RCC 7860 (cell line): ENCODE results near the gene SP1.
"Not testable (repeated sequence)": the region's sequence is repeated elsewhere in the genome, so short reads cannot be mapped to it uniquely, and the experiment has no call there.

Experiments
- DNase-seq: peaks from one replicate; pipeline ENCODE4 v3.0.0-alpha.2; 2015; ENCODE audit warnings: low spot score
- FAIRE-seq: peaks from 2 replicates; lab custom pipeline; 2012; peaks lifted over from hg19 to GRCh38; lab: Jason Lieb, UNC

SP1 gene

DNA sequence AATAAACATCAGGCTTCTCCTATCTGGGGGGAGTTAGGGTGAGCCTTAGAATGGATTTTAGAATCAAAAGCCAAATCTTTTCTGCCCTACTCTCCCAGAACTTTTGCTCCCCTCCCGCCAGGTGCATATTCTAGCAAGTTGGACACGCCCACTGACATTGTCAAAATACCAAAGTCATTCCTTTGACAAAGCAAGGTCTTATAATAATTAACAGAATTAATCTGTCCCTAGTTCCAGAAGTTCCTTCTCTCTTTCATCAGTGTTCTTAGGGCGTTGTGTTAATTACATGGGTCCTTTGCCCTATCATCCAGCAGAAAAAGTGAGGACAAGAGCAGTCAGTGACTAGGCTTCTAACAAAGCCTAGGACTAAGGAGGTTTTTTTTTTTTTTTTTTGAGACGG, 64.0 kb downstream of the SP1 start:
- FAIRE-seq (no peak), DNase-seq (no peak)

DNA sequence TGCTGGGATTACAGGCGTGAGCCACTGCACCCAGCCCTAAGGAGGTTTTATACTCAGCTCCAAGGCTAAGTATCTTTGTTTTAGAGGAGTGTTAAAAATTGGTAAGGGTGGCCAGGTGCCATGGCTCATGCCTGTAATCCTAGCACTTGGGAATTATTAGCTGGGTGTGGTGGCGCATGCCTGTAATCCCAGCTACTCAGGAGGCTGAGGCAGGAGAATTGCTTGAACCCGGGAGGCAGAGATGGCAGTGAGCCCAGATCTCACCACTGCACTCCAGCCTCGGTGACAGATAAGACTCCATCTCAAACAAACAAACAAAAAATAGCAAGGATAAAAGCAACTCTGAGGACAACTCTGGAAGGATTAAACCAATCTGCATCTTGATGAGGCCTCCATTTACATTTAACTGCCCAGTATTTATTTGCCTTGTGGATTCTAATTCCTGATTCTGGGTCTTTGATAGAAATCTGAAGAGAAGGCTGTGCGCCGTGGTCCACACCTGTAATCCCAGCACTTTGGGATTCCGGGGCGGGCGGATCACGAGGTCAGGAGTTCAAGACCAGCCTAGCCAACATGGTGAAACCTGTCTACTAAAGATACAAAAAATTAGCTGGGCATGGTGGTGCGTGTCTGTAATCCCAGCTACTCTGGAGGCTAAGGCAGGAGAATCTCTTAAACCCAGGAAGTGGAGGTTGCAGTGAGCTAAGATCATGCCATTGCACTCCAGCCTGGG, 64.8 kb downstream of the SP1 start:
- not testable (repeated sequence) for FAIRE-seq, DNase-seq

DNA sequence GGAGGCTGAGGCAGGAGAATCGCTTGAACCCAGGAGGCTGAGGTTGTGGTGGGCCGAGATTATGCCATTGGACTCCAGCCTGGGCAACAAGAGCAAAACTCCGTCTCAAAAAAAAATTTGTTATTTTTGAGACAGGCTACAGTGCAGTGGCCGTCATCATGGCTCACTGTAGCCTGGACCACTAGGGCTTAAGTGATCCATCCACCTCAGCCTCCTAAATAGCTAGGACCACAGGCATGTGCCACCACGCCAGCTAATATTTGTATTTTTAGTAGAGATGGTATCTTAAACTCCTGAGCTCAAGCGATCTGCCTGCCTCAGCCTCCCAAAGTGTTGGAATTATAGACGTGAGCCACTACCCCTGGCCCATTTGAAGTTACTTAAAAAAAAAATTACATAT, 71.0 kb downstream of the SP1 start:
- DNase-seq (no peak), FAIRE-seq (no peak)

DNA sequence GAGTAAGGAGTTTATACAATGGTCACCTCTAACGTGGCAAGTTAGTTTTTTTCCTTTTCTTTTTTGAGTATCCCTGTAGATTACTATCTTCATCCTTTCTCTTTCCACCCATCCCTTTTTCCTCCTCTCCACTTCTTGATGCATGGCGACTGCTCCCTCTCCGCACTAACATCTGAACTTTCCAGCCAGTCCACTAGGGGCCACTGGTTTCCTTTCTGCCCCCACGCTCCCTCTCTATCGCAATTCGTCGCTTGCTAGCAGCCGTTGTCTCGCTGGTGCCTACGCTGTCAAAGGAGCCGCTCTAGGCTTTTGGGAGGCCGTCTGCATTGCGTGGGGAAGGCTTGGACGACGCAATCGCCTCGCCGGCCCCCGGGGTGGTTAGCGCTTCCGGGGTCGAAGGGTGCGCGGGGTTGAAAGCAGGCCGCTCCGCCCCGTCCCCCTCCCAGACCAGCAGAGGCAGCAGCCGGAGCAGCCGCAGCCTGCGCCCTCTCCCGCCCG, 71.7 kb downstream of the SP1 start, which contains the start of gene PCBP2:
Gene PCBP2, plus strand, starts transcription at position 442 of the 498 bp plus-strand sequence. CDS start 2,699 bp downstream, outside the sequence.
- peak; percentile 84 for FAIRE-seq
- DNase-seq: peak; percentile 97

DNA sequence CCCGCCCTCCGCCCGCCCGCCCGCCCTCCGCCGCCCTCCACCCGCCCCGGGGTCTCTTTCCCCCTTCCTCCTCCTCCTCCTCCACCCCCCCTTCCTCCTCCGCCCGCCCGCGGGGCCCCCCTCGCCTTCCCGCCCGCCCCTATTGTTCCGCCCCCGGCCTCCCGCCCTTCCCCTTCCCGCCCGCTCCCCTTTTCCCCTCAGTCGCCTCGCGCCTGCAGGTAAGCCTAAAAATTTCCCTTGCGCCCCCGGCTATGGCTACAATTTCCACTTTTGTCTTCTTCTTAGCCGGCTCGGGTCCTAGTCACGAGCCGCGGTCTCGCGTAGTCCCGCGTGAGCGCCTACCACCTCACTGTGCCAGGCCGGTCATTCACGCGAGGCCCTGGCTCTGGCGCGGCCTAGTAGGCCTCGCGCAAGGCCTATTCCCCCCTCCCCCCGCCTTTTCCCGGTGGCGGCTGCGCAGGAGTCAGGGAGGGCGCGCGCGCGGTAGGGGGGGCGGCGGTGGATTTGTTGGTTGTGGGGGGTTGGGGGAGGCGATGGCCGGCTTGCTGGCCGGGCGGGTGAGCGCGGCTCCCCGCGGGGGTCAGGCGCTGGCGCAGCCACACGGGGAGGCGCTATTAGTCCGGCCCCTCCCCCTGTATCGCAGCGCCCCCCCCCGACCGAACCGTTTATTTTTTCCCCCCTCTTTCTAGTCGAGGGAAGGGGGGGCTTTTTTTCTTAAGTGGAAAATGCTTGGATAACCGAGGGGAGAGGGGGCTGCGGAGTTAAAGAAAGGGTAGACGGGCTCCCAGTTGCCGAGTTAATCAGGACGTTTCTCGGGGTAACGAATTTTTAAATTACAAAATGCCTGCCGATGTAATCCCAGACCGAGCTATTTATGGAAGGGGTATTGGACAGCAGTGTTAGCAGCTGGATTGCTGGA, 72.4 kb downstream of the SP1 start:
- no peak for FAIRE-seq
- peak; percentile 61 for DNase-seq

DNA sequence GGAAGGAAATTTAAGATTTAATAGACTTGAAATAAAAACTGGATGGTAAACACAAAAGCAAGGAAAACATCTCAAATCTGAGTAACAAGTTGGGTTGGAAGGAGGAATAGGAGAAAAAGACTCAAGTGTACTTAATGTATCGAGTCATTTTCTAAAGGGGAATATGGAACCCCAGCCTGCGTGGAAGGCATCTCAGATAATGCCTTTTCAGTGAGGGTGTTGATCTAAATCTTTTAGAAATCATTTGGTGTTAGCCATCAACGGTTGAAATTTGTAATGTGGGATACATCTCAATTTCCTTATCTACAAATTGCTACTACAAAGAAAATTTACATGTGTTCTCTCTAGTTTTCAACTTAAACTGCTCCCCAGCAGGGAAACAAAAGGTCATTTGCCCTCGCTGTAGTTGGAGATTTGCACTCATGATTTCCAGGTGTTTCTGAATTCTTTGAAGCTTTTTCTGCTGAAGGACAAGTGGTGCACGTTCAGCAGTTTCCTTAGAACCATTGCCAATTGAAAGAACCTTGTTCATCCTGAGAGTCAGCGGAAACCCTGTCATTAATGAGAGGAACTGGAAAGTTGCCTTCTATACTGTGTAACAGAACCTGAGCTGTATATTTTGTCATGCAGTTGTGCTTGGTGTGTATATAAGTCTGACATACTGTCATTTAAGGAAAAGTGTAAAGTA, 74.1 kb downstream of the SP1 start:
- no peak for FAIRE-seq

DNA sequence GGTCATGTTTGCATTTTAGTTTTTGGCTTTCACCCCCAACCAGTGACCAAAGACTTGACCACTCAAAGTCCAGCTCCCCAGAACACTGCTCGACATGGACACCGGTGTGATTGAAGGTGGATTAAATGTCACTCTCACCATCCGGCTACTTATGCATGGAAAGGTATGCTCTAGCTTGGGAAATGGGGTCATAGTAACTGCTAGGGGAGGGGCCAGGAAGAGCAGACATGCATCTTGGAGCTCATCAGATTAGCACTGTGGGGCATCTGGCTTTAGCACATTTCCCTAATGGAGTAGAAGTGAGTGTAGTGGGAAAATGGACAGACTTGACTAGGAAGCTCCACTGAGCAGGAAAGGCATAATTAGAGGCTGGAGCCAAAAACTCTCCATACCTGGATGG, 74.7 kb downstream of the SP1 start:
- no peak for DNase-seq
- FAIRE-seq: no peak

More for the DNA sequence above, 74.1 kb downstream of the SP1 start:
- DNase-seq: no peak

DNA sequence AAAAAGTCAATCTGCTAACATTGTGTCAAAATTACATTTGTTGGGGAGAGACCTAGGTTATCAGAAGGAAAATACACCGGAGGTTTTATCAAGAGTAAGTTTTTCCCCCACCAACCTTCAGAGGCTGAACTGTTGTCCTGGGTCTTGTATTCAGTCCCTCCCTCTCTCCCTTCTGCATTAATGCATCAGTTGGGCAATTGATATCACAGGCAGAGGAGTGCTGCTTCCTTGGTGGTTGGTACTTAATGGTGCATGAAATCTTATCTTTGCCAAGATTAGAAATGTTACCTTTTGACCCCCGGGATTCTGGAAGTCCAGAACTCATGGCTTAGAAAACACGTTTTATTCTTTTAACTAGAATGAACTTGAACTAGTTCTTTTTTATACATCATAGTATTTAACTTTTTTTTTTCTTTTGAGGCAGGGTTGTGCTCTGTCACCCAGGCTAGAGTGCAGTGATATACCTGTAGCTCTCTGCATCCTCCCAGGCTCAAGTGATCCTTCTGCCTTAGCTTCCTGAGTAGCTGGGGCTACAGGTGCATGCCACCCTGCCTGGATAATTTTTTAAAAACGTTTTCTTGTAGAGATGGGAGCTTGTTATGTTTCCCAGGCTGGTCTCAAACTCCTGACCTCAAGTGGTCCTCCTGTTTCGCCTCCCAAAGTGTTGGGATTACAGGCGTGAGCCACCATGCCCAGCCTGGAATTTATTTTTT, 76.8 kb downstream of the SP1 start:
- FAIRE-seq: peak; percentile 73
- peak; percentile 31 for DNase-seq

DNA sequence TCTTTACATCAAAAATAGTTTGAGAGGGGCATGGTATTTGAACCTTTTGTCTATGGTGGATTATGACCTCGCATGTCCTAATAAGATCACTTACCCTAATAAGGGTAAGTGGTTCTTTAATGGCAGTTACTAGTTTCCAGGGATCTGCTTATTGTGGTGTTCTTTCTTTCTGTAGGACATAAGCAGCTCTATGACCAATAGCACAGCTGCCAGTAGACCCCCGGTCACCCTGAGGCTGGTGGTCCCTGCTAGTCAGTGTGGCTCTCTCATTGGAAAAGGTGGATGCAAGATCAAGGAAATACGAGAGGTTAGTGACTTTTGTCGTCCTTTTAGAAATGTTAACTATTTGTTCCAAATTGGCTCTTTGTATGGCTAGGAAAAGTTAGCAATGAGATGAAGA, 79.1 kb downstream of the SP1 start:
- no peak for FAIRE-seq
- DNase-seq: no peak

DNA sequence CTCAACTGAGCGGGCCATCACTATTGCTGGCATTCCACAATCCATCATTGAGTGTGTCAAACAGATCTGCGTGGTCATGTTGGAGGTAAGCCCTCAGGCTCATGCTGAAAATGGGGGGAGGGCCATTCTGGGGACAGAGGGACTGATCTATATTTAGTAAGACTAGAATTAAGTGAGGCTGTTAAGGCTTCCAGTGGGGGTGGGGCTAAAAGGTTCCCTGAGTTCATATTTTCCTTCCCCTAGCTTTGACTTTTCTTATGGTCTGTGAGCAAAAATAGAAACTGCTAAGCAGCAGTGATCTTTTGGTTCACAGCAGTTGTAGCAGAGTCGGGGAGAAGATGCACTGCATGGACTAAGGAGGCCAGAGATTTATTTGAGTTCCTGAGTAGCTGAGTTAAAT, 81.1 kb downstream of the SP1 start:
- DNase-seq (no peak), FAIRE-seq (no peak)

DNA sequence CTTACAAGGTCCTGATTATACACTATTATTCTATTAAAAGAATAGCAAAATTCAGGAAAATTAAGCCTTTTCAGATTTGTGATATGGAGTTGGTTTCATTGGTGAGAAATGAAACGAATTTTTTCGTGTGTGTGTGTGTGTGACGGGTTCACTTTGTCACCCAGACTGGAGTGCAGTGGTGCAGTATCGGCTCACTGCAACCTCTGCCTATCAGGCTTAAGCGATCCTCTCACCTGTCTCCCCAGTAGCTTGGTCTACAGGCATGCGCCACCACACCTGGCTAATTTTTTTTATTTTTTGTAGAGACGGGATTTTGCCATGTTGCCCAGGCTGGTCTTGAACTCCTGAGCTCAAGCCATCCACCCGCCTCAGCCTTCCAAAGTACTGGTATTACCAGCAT, 81.6 kb downstream of the SP1 start:
- FAIRE-seq: no peak
- DNase-seq: no peak

DNA sequence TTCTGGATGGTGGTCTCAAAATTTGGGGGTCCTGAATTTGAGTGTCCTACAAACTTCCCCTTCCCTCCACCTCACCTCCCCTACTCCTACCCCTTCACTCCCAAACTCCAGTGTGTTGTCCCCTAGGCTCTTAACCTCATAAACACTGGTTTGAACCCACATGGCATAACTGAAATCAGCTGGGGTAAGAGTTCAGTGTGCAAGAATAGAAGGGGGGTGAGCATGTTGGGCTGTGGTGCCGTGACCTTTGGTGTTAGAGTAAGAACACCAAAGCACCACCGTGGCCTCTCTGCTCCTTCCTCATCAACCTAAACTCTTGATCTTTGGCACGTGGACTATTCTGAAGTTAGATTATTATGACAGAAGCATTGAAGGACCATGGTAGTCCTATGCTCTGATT, 83.0 kb downstream of the SP1 start:
- FAIRE-seq: no peak
- DNase-seq: no peak

DNA sequence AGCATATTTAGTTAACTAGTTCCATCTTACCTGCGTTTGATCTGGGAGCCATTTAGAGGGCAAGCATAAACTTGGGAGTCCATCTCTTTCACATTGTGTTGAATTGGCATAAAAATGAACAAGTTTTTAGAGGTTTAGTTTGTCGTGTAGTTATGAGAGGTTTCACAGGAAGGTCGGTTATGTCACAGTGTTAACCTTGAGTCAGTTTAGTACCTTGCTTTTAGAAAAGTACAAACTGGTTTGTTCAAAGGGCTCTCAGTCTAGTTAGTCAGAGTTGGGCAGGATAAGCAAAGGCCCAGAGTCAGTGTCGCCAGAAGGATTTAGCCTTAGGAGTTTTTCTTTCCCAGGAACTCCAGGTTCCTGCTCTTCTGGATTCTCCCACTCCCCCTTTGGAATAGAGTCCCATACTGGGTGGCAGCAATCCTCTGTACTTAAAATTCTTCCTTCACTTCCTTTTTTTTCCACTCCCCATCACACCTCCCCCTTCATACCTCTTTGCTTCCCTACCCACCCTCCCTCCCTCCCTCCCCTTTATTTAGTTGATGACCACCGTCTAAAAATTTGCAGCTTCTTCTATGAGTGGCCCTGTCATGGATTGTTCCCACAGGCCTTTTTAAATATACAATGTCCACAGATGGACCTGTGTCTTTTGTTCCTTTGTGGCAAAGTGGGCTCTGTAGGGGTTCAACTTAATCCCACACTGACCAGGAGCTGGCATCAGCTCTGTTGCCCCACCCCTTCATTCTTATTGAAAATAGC, 84.0 kb downstream of the SP1 start:
- no peak for FAIRE-seq

DNA sequence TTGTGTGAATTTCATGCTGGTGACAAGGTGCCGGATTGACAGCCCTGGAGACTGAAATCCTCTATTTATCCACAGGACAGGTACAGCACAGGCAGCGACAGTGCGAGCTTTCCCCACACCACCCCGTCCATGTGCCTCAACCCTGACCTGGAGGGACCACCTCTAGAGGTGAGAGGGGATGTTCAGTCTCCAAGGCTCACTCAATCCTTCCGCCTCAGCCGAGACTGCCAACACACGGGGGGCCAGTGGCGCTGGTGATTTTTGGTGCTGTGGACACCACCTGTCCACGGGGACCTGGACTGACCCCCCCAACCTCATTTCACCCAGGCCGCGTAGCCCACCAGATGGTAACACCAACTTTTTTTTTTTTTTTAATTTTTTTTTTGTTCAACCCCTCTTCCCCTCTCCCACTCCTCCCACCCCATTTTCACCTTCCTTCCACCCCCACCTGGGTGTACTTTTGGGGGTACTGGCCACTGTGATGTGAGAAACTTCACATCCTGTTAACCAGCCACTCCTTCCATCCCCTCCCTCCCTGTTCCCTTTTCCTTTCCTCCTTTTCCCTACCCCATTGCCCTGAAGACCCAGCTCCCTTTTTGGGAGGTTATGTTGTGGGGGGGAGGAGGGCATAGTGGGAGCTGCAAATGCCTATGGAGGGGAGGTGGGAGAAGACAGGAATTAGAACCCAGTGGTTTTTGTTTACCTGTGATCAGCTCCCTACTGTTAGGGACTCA, 84.9 kb downstream of the SP1 start:
- DNase-seq (no peak), FAIRE-seq (no peak)

More for the DNA sequence above, 84.0 kb downstream of the SP1 start:
- no peak for DNase-seq

DNA sequence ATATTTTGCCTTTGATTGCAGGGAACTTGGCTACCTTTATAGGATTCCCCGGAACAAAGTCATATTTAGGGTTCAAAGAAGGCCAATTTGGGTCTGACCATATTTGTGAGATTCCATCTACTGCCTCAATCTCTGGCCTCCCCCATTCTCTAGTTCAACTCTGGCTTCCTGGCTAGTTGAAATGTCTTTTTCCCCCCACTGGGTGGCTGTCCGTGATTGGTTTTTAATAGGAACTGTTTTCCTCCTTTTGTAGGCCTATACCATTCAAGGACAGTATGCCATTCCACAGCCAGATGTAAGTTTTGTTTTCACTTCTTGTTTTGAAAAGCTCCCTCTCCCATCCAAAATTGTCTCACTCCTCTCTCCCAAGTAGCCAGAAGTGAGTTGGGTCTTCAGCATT, 85.7 kb downstream of the SP1 start:
- DNase-seq: no peak
- FAIRE-seq: no peak
